ENCODE data around the gene SETD2.
"Not testable (repeated sequence)": the region's sequence is repeated elsewhere in the genome, so short reads cannot be mapped to it uniquely, and the experiment has no call there.

- not testable (repeated sequence) for TF ChIP-seq CTCF, POLR2A (IDR thresholded peaks at IDR 0.05)
These were observed 21.4 kb downstream of the SETD2 start for GRCh38 chr3:47142536-47142935.

All from stomach (tissue), 4 donors.